Karpas-422 (cell line): ENCODE results near the gene GLDN. TPM values are rescaled to one million over a fixed set of nuclear protein-coding genes. Genes with fewer than 3 reads are reported as not detected.

Experiments
- DNase-seq: peaks from one replicate; pipeline ENCODE4 v3.0.0-alpha.2; 2015
- H2AFZ ChIP-seq: fragments of 200-600 bp; sonication (generic); 2 replicates; pipeline ENCODE4 v1.6.1; 2014; ENCODE audit warnings: antibody characterized with exemption, low read length, mixed read lengths
- H3K27ac ChIP-seq: fragments of 200-600 bp; sonication (generic); 2 replicates; pipeline ENCODE4 v1.5.1; 2014; ENCODE audit warnings: mild to moderate bottlenecking, low read length, moderate library complexity
- H3K27me3 ChIP-seq: fragments of 200-600 bp; sonication (generic); 2 replicates; pipeline ENCODE4 v1.6.1; 2014; ENCODE audit warnings: low read length, mixed read lengths
- H3K36me3 ChIP-seq: fragments of 200-600 bp; sonication (generic); 2 replicates; pipeline ENCODE4 v1.6.1; 2014; ENCODE audit warnings: low read length, mixed read lengths; ENCODE audit not compliant: insufficient read depth
- H3K4me1 ChIP-seq: fragments of 200-600 bp; sonication (generic); 2 replicates; pipeline ENCODE4 v1.6.1; 2014; ENCODE audit warnings: mild to moderate bottlenecking, low read length, mixed read lengths
- H3K4me2 ChIP-seq: fragments of 200-600 bp; sonication (generic); 2 replicates; pipeline ENCODE4 v1.6.1; 2014; ENCODE audit warnings: low read length, low read depth, mild to moderate bottlenecking; ENCODE audit not compliant: poor library complexity, severe bottlenecking
- H3K4me3 ChIP-seq: fragments of 200-600 bp; sonication (generic); 2 replicates; pipeline ENCODE4 v1.5.1; 2014; ENCODE audit warnings: mild to moderate bottlenecking, antibody characterized with exemption, low read length, mixed read lengths
- H3K79me2 ChIP-seq: fragments of 200-600 bp; sonication (generic); 2 replicates; pipeline ENCODE4 v1.6.1; 2014; ENCODE audit warnings: mild to moderate bottlenecking, low read length, mixed read lengths
- H3K9ac ChIP-seq: fragments of 200-600 bp; sonication (generic); 2 replicates; pipeline ENCODE4 v1.6.0; 2014; ENCODE audit warnings: low read length
- H3K9me2 ChIP-seq: fragments of 200-600 bp; sonication (generic), shearing (Covaris generic); replicated peaks from 2 replicates; pipeline ENCODE4 v1.6.0; 2014; ENCODE audit warnings: mild to moderate bottlenecking, low read length, moderate library complexity; ENCODE audit not compliant: insufficient read depth
- H3K9me3 ChIP-seq: fragments of 300-700, 200-600 bp; sonication (generic); 2 replicates; pipeline ENCODE4 v1.6.1; 2014; ENCODE audit warnings: low read length, mixed read lengths
- H4K20me1 ChIP-seq: fragments of 200-600 bp; sonication (generic); 2 replicates; pipeline ENCODE4 v1.6.1; 2014; ENCODE audit warnings: mild to moderate bottlenecking, antibody characterized with exemption, low read length, low read depth; ENCODE audit not compliant: insufficient read depth
- total RNA-seq: library from RNA; depleted of rRNA; stranded (reverse); fragments of >200 nt; shearing (Covaris generic); gene quantifications from 2 replicates; pipeline ENCODE4 v1.2.3, GENCODE V29; 2014; ENCODE audit warnings: low replicate concordance

The GLDN gene
- total RNA-seq, 1 experiment from 2014 or later = not detected

GRCh38 chr15:51368307-51368706 lies 26.9 kb downstream of the GLDN start:
- Histone ChIP-seq H2AFZ (no peak overlapping the region), H3K79me2 (no peaks in the 10 kb centered on the region), H3K27ac (no peak overlapping the region), H4K20me1 (no peaks in the 10 kb centered on the region), H3K4me2 (no peak overlapping the region), H3K9me2 (no peaks in the 10 kb centered on the region), H3K27me3 (no peaks in the 10 kb centered on the region), H3K4me3 (no peak overlapping the region), H3K4me1 (no peaks in the 10 kb centered on the region), H3K9me3 (no peaks in the 10 kb centered on the region), H3K9ac (no peak overlapping the region), H3K36me3 (no peaks in the 10 kb centered on the region)
- DNase-seq = no peak

GRCh38 chr15:51368751-51369450 lies 27.4 kb downstream of the GLDN start:
- no peak for DNase-seq
- H4K20me1 ChIP-seq = no peaks in the 10 kb centered on the region
- no peak overlapping the region for H3K4me2 ChIP-seq

GRCh38 chr15:51369451-51369761 lies 28.0 kb downstream of the GLDN start:
- H3K4me1 ChIP-seq = no peaks in the 10 kb centered on the region
- H2AFZ ChIP-seq = no peak overlapping the region
- H4K20me1 ChIP-seq = no peaks in the 10 kb centered on the region
- H3K27ac ChIP-seq = no peak overlapping the region
- H3K9ac ChIP-seq = no peak overlapping the region
- no peaks in the 10 kb centered on the region for H3K79me2 ChIP-seq
- DNase-seq = no peak
- H3K9me2 ChIP-seq = no peaks in the 10 kb centered on the region
- H3K27me3 ChIP-seq = no peaks in the 10 kb centered on the region
- no peaks in the 10 kb centered on the region for H3K36me3 ChIP-seq
- H3K4me3 ChIP-seq = no peak overlapping the region
- H3K9me3 ChIP-seq = no peaks in the 10 kb centered on the region
- H3K4me2 ChIP-seq = no peak overlapping the region

More at GRCh38 chr15:51368751-51369450, 27.4 kb downstream of the GLDN start:
- Histone ChIP-seq H3K9me3 (no peaks in the 10 kb centered on the region), H3K36me3 (no peaks in the 10 kb centered on the region), H2AFZ (no peak overlapping the region), H3K4me3 (no peak overlapping the region), H3K9ac (no peak overlapping the region), H3K27ac (no peak overlapping the region), H3K4me1 (no peaks in the 10 kb centered on the region), H3K27me3 (no peaks in the 10 kb centered on the region), H3K9me2 (no peaks in the 10 kb centered on the region), H3K79me2 (no peaks in the 10 kb centered on the region)

GRCh38 chr15:51371266-51371665 lies 29.8 kb downstream of the GLDN start:
- no peaks in the 10 kb centered on the region for H3K79me2 ChIP-seq
- no peak overlapping the region for H3K9ac ChIP-seq
- no peak overlapping the region for H3K27ac ChIP-seq

GRCh38 chr15:51374131-51374530 lies 32.7 kb downstream of the GLDN start:
- Histone ChIP-seq H4K20me1 (no peaks in the 10 kb centered on the region), H3K36me3 (no peaks in the 10 kb centered on the region), H3K27ac (no peak overlapping the region), H3K9me3 (no peaks in the 10 kb centered on the region), H3K79me2 (no peaks in the 10 kb centered on the region), H3K9ac (no peak overlapping the region), H3K4me1 (no peaks in the 10 kb centered on the region), H3K4me2 (no peak overlapping the region), H3K4me3 (no peak overlapping the region), H2AFZ (no peak overlapping the region), H3K27me3 (no peaks in the 10 kb centered on the region), H3K9me2 (no peaks in the 10 kb centered on the region)
- no peak for DNase-seq

More at GRCh38 chr15:51371266-51371665, 29.8 kb downstream of the GLDN start:
- Histone ChIP-seq H3K4me2 (no peak overlapping the region), H3K36me3 (no peaks in the 10 kb centered on the region), H2AFZ (no peak overlapping the region), H3K27me3 (no peaks in the 10 kb centered on the region), H3K9me2 (no peaks in the 10 kb centered on the region), H4K20me1 (no peaks in the 10 kb centered on the region), H3K9me3 (no peaks in the 10 kb centered on the region), H3K4me1 (no peaks in the 10 kb centered on the region), H3K4me3 (no peak overlapping the region)
- DNase-seq = no peak

GRCh38 chr15:51375966-51376640 lies 34.6 kb downstream of the GLDN start:
- no peaks in the 10 kb centered on the region for H3K79me2 ChIP-seq
- H3K4me1 ChIP-seq = no peaks in the 10 kb centered on the region
- H3K9ac ChIP-seq = no peak overlapping the region
- H3K27ac ChIP-seq = no peak overlapping the region
- H3K27me3 ChIP-seq = no peaks in the 10 kb centered on the region
- H3K9me2 ChIP-seq = no peaks in the 10 kb centered on the region
- no peaks in the 10 kb centered on the region for H3K36me3 ChIP-seq
- no peaks in the 10 kb centered on the region for H3K9me3 ChIP-seq
- no peak for DNase-seq
- no peaks in the 10 kb centered on the region for H4K20me1 ChIP-seq
- H2AFZ ChIP-seq = no peak overlapping the region
- no peak overlapping the region for H3K4me2 ChIP-seq
- H3K4me3 ChIP-seq = no peak overlapping the region

GRCh38 chr15:51377038-51377786 lies 35.8 kb downstream of the GLDN start:
- H3K36me3 ChIP-seq = no peaks in the 10 kb centered on the region
- H3K27me3 ChIP-seq = no peaks in the 10 kb centered on the region
- H2AFZ ChIP-seq = no peak overlapping the region
- no peak overlapping the region for H3K4me2 ChIP-seq
- DNase-seq = no peak
- H3K79me2 ChIP-seq = no peaks in the 10 kb centered on the region
- no peaks in the 10 kb centered on the region for H3K9me3 ChIP-seq
- H3K27ac ChIP-seq = no peak overlapping the region
- no peak overlapping the region for H3K9ac ChIP-seq
- H4K20me1 ChIP-seq = no peaks in the 10 kb centered on the region
- H3K9me2 ChIP-seq = no peaks in the 10 kb centered on the region
- H3K4me3 ChIP-seq = no peak overlapping the region
- no peaks in the 10 kb centered on the region for H3K4me1 ChIP-seq

- H3K36me3 ChIP-seq = no peaks in the 10 kb centered on the region
- H3K27me3 ChIP-seq = no peaks in the 10 kb centered on the region
- DNase-seq = no peak
- H3K9me3 ChIP-seq = no peaks in the 10 kb centered on the region
- H4K20me1 ChIP-seq = no peaks in the 10 kb centered on the region
- no peak overlapping the region for H3K4me3 ChIP-seq
- H3K27ac ChIP-seq = no peak overlapping the region
- no peak overlapping the region for H3K9ac ChIP-seq
- no peaks in the 10 kb centered on the region for H3K4me1 ChIP-seq
- H3K4me2 ChIP-seq = no peak overlapping the region
- no peak overlapping the region for H2AFZ ChIP-seq
- no peaks in the 10 kb centered on the region for H3K79me2 ChIP-seq
- no peaks in the 10 kb centered on the region for H3K9me2 ChIP-seq
These were observed 37.0 kb downstream of the GLDN start for GRCh38 chr15:51378406-51378805.
